GM12891 (cell line): ENCODE measurements around the gene HUNK.

Source experiments
- PAX5 ChIP-seq: IDR thresholded peaks from 2 replicates; pipeline ENCODE4 v1.6.1; 2011; ENCODE audit warnings: low read length, moderate library complexity, mild to moderate bottlenecking; ENCODE audit not compliant: insufficient read depth, severe bottlenecking
- POLR2A ChIP-seq: IDR thresholded peaks from 2 replicates; pipeline ENCODE4 v1.6.1; 2011; ENCODE audit warnings: low read depth, low read length, control low read depth
- POLR2AphosphoS5 ChIP-seq: IDR thresholded peaks from 2 replicates; pipeline ENCODE4 v1.6.1; 2011; ENCODE audit warnings: low read depth, low read length, control low read depth
- POU2F2 ChIP-seq: IDR thresholded peaks from 2 replicates; pipeline ENCODE4 v1.6.1; 2011; ENCODE audit warnings: low read depth, mild to moderate bottlenecking, control low read depth, low read length, moderate library complexity
- SPI1 ChIP-seq: IDR thresholded peaks from 2 replicates; pipeline ENCODE4 v1.6.1; 2011; ENCODE audit warnings: low read depth, low read length, control low read depth
- TAF1 ChIP-seq: IDR thresholded peaks from 2 replicates; pipeline ENCODE4 v1.6.1; 2011; ENCODE audit warnings: low read depth, low read length, control low read depth

DNA sequence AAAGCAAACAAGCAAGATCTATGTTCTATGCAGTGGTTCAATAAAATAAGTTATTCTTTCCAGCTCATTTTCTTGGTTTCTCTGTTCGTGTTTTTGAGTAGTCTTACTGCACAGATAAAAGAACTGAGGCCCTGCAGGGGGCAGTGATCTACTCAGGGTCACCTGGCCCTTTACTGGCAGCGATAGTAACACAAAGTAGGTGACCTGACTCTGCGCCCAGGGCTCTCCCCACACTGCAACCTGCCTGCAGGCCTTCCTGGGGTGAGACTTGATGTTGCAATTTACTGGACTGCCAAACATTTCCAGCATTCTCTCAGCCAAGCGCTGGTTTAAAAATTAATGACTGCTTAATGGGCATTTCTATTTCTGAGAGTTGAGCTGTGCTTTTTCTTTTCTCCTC is 110.3 kb downstream of the HUNK start:
- no peak for TF ChIP-seq POLR2A
- TF ChIP-seq POLR2AphosphoS5: no peak
- no peak for TF ChIP-seq SPI1
- no peak for TF ChIP-seq TAF1
- no peak for TF ChIP-seq PAX5
- TF ChIP-seq POU2F2: no peak
